ENCODE results near the gene ACVR1.

The ACVR1 gene

GRCh38 chr2:157874348-157874747, 1.8 kb downstream of the ACVR1 start:
- TF ChIP-seq CTCF (IDR thresholded peaks at IDR 0.05; ENCODE audit: extremely low read depth, insufficient read depth, missing control alignments), result no peak
- in situ Hi-C loops (cut with MboI; ENCODE audit: low pct_unique_long_range_greater_than_20kb, low sequenced_read_pairs, unreplicated experiment), result no loop called here
- no peak for DNase-seq (ENCODE audit: low spot score)

GRCh38 chr2:157872791-157873190, 3.3 kb downstream of the ACVR1 start:
- DNase-seq (ENCODE audit: low spot score), result no peak
- in situ Hi-C loops (cut with MboI; ENCODE audit: low pct_unique_long_range_greater_than_20kb, low sequenced_read_pairs, unreplicated experiment), result no loop called here
- no peak for TF ChIP-seq CTCF (IDR thresholded peaks at IDR 0.05; ENCODE audit: extremely low read depth, insufficient read depth, missing control alignments)

GRCh38 chr2:157871415-157871814, 4.7 kb downstream of the ACVR1 start:
- DNase-seq (ENCODE audit: low spot score), result no peak
- TF ChIP-seq CTCF (IDR thresholded peaks at IDR 0.05; ENCODE audit: extremely low read depth, insufficient read depth, missing control alignments), result no peak
- in situ Hi-C loops (cut with MboI; ENCODE audit: low pct_unique_long_range_greater_than_20kb, low sequenced_read_pairs, unreplicated experiment), result no loop called here

- in situ Hi-C loops (cut with MboI; ENCODE audit: low pct_unique_long_range_greater_than_20kb, low sequenced_read_pairs, unreplicated experiment), result no loop called here
- TF ChIP-seq CTCF (IDR thresholded peaks at IDR 0.05; ENCODE audit: extremely low read depth, insufficient read depth, missing control alignments), result no peak
- DNase-seq (ENCODE audit: low spot score), result no peak
These were observed 7.1 kb downstream of the ACVR1 start for GRCh38 chr2:157868993-157869392.

GRCh38 chr2:157867703-157868102, 8.4 kb downstream of the ACVR1 start:
- DNase-seq (ENCODE audit: low spot score), result no peak
- TF ChIP-seq CTCF (IDR thresholded peaks at IDR 0.05; ENCODE audit: extremely low read depth, insufficient read depth, missing control alignments), result no peak
- in situ Hi-C loops (cut with MboI; ENCODE audit: low pct_unique_long_range_greater_than_20kb, low sequenced_read_pairs, unreplicated experiment), result no loop called here

- no peak for TF ChIP-seq CTCF (IDR thresholded peaks at IDR 0.05; ENCODE audit: extremely low read depth, insufficient read depth, missing control alignments)
- in situ Hi-C loops (cut with MboI; ENCODE audit: low pct_unique_long_range_greater_than_20kb, low sequenced_read_pairs, unreplicated experiment), result no loop called here
- no peak for DNase-seq (ENCODE audit: low spot score)
These were observed 9.2 kb downstream of the ACVR1 start for GRCh38 chr2:157866666-157867642.

All from GM13977 (cell line).